Measurements from ENCODE around the gene SORT1. TPM values are rescaled to one million over a fixed set of nuclear protein-coding genes. Genes with fewer than 3 reads are reported as not detected.

The SORT1 gene
- total and polyA plus RNA-seq, 2 of the 4 experiments (the other 2 are of a cell fraction): 15.8 to 16.7 TPM

DNA sequence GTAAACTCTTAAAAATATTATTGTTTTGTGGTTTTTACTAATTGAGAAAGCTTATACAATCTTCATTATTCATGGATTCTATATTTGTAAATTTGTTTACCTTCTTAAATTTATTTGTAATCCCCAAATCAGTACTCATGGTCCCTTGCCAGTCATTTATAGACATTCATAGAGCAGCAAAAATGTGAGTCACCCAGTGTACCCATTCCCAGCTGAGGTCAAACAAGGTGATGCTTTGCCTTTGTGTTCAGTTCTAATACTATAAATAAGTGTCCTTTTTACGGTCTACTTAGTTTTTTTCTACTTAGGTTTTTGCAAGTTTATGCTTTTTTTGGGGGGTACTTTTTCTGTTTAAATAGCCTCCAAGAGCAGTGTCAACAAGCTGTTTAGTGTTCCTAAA lies 36.1 kb downstream of the SORT1 start:
- Histone ChIP-seq H2BK20ac (ENCODE audit: low read depth, low read length) (peak overlapping the region; percentile 27; the same call in 1 of the 2 replicates), H4K20me1 (ENCODE audit: insufficient read depth, low read length) (no peaks in the 10 kb centered on the region), H3K4me2 (ENCODE audit: low read depth, low read length) (peak overlapping the region; percentile 65; the same call in 1 of the 2 replicates), H3K4me1 (ENCODE audit: control insufficient read depth, insufficient read depth, low read length) (peaks cover 6% of the 10 kb centered on the region; the same call in 1 of the 2 replicates), H3K23ac (ENCODE audit: low read depth, low read length) (peak overlapping the region; percentile 76; the same call in 1 of the 2 replicates), H3K56ac (ENCODE audit: extremely low read depth, insufficient read depth, low read length) (no peak overlapping the region), H2BK15ac (ENCODE audit: low read depth, low read length) (no peak overlapping the region), H2BK5ac (ENCODE audit: low read depth, low read length, poor library complexity, severe bottlenecking) (peak overlapping the region; percentile 42), H4K5ac (ENCODE audit: low read depth, low read length) (peak overlapping the region; percentile 33; the same call in 1 of the 2 replicates), H3K9me1 (ENCODE audit: insufficient read depth, low read length) (peaks cover 7% of the 10 kb centered on the region), H4K91ac (ENCODE audit: insufficient read depth, low read depth, low read length) (no peak overlapping the region), H3K4ac (ENCODE audit: low read depth, low read length) (no peak overlapping the region), H2AFZ (replicated peaks; ENCODE audit: low read length, poor library complexity) (no peak overlapping the region), H3K4me3 (ENCODE audit: insufficient read depth, low read depth, low read length) (no peak overlapping the region), H3K79me1 (ENCODE audit: low read depth in 1 of 2, low read length in 2 of 2) (peaks cover 10 to 39% of the 10 kb centered on the region in 2 experiments; a peak in 3 of 4 replicates), H3K27me3 (ENCODE audit: control insufficient read depth, insufficient read depth, low read length) (no peaks in the 10 kb centered on the region), H3K9me3 (ENCODE audit: control insufficient read depth, insufficient read depth, low read length) (no peaks in the 10 kb centered on the region), H2AK5ac (ENCODE audit: low read depth, low read length) (no peak overlapping the region), H4K8ac (ENCODE audit: low read depth in 2 of 2, low read length in 2 of 2) (peak overlapping the region in 1 of 2 experiments; percentile 57; a peak in 1 of 4 replicates), H3K14ac (replicated peaks; ENCODE audit: low read depth, low read length) (no peak overlapping the region; the same call in 1 of the 2 replicates), H3K27ac (ENCODE audit: insufficient read depth, low read length) (no peak overlapping the region; the same call in 1 of the 2 replicates), H2BK120ac (ENCODE audit: low read depth, low read length) (no peak overlapping the region), H3K36me3 (ENCODE audit: control insufficient read depth, insufficient read depth, low read length) (peaks cover 7% of the 10 kb centered on the region), H3K9ac (ENCODE audit: low read depth, low read length) (no peak overlapping the region), H3K18ac (ENCODE audit: low read depth, low read length) (peak overlapping the region; percentile 87; the same call in 1 of the 2 replicates), H2AK9ac (replicated peaks; ENCODE audit: low read depth, low read length, poor library complexity) (no peak overlapping the region)
- CTCF ChIA-PET: interaction anchor here (1.1 to 1.3 kb wide), 2 partner anchors 9 to 31 kb away, joined by 3 read pairs; no protein-coding TSS in a partner anchor
- WGBS, 2 experiments (ENCODE audit: extremely low coverage in 2 of 2, insufficient read length in 1 of 2): no CpG with 5 or more reads among the region's 1 CpG
- 0 out of 2 replicates have a peak, but pooled peaks have one; percentile 38 for ATAC-seq (ENCODE audit: low read depth)
- dilution Hi-C loops (cut with HindIII; ENCODE audit: low sequenced_read_pairs, unreplicated experiment) (no loop called here), in situ Hi-C loops (cut with MboI; ENCODE audit: low sequenced_read_pairs) (no loop called here), intact Hi-C loops (cut with micrococcal nuclease) (loop anchor here (5.0 kb wide), 1 partner anchor 34 kb away; no protein-coding TSS in a partner anchor)
- POLR2A ChIA-PET (ENCODE audit: unreplicated experiment): no interaction called here
- peak; percentile 40 for DNase-seq
- TF ChIP-seq CEBPB (IDR thresholded peaks at IDR 0.05; ENCODE audit: low read depth, low read length): no peak
- TF ChIP-seq FOS (IDR thresholded peaks at IDR 0.05; ENCODE audit: low read depth, low read length): no peak
- TF ChIP-seq, protein P1, sequence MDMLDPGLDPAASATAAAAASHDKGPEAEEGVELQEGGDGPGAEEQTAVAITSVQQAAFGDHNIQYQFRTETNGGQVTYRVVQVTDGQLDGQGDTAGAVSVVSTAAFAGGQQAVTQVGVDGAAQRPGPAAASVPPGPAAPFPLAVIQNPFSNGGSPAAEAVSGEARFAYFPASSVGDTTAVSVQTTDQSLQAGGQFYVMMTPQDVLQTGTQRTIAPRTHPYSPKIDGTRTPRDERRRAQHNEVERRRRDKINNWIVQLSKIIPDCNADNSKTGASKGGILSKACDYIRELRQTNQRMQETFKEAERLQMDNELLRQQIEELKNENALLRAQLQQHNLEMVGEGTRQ (IDR thresholded peaks at IDR 0.05; ENCODE audit: low read depth, low read length): no peak
- TF ChIP-seq, protein P2, sequence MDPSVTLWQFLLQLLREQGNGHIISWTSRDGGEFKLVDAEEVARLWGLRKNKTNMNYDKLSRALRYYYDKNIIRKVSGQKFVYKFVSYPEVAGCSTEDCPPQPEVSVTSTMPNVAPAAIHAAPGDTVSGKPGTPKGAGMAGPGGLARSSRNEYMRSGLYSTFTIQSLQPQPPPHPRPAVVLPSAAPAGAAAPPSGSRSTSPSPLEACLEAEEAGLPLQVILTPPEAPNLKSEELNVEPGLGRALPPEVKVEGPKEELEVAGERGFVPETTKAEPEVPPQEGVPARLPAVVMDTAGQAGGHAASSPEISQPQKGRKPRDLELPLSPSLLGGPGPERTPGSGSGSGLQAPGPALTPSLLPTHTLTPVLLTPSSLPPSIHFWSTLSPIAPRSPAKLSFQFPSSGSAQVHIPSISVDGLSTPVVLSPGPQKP (IDR thresholded peaks at IDR 0.05; ENCODE audit: borderline replicate concordance, low read depth, low read length): no peak
- no peak for TF ChIP-seq NFE2L2 (IDR thresholded peaks at IDR 0.05; ENCODE audit: low read depth, low read length)
- no peak for TF ChIP-seq SMC3 (IDR thresholded peaks at IDR 0.05; ENCODE audit: low read depth, low read length)
- no peak for TF ChIP-seq RFX5 (IDR thresholded peaks at IDR 0.05; ENCODE audit: low read depth, low read length)
- no peak for TF ChIP-seq RAD21 (IDR thresholded peaks at IDR 0.05; ENCODE audit: low read length)
- no peak for TF ChIP-seq MXI1 (IDR thresholded peaks at IDR 0.05; ENCODE audit: borderline replicate concordance, low read depth, low read length)
- TF ChIP-seq, protein P3, sequence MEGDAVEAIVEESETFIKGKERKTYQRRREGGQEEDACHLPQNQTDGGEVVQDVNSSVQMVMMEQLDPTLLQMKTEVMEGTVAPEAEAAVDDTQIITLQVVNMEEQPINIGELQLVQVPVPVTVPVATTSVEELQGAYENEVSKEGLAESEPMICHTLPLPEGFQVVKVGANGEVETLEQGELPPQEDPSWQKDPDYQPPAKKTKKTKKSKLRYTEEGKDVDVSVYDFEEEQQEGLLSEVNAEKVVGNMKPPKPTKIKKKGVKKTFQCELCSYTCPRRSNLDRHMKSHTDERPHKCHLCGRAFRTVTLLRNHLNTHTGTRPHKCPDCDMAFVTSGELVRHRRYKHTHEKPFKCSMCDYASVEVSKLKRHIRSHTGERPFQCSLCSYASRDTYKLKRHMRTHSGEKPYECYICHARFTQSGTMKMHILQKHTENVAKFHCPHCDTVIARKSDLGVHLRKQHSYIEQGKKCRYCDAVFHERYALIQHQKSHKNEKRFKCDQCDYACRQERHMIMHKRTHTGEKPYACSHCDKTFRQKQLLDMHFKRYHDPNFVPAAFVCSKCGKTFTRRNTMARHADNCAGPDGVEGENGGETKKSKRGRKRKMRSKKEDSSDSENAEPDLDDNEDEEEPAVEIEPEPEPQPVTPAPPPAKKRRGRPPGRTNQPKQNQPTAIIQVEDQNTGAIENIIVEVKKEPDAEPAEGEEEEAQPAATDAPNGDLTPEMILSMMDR (conservative IDR thresholded peaks at IDR 0.05; ENCODE audit: low read depth, low read length): no peak
- no peak for TF ChIP-seq RCOR1 (IDR thresholded peaks at IDR 0.05; ENCODE audit: insufficient replicate concordance, low read length)
- TF ChIP-seq CHD1 (IDR thresholded peaks at IDR 0.05; ENCODE audit: low read depth, low read length): no peak
- no peak for TF ChIP-seq MAZ (IDR thresholded peaks at IDR 0.05; ENCODE audit: borderline replicate concordance, low read depth, low read length)
- no TSS peak for BruUV-seq (replicated peaks)
